ENCODE data around the gene HSPA4L.
A peak's percentile ranks its signal among the peaks of the same experiment; 100 is the strongest.

HSPA4L gene

GRCh38 chr4:127771535-127772275 lies 10.4 kb upstream of the HSPA4L start:
- H3K9me3 ChIP-seq (ENCODE audit: control insufficient read depth in 2 of 2, low read length in 2 of 2): no peaks in the 10 kb centered on the region
- H3K9ac ChIP-seq (ENCODE audit: low read length in 2 of 2): no peak overlapping the region
- H3K36me3 ChIP-seq (ENCODE audit: control insufficient read depth in 2 of 2, insufficient read depth in 2 of 2, low read length in 2 of 2): no peaks in the 10 kb centered on the region
- H3K27me3 ChIP-seq (ENCODE audit: control insufficient read depth in 1 of 2, insufficient read depth in 2 of 2, low read length in 2 of 2): no peaks in the 10 kb centered on the region
- no peaks in the 10 kb centered on the region for H3K4me1 ChIP-seq (ENCODE audit: control insufficient read depth, insufficient read depth, low read length)
- H3K4me3 ChIP-seq (ENCODE audit: low read length in 2 of 2): no peak overlapping the region
- no peak overlapping the region for H3K27ac ChIP-seq (ENCODE audit: low read length)

DNA sequence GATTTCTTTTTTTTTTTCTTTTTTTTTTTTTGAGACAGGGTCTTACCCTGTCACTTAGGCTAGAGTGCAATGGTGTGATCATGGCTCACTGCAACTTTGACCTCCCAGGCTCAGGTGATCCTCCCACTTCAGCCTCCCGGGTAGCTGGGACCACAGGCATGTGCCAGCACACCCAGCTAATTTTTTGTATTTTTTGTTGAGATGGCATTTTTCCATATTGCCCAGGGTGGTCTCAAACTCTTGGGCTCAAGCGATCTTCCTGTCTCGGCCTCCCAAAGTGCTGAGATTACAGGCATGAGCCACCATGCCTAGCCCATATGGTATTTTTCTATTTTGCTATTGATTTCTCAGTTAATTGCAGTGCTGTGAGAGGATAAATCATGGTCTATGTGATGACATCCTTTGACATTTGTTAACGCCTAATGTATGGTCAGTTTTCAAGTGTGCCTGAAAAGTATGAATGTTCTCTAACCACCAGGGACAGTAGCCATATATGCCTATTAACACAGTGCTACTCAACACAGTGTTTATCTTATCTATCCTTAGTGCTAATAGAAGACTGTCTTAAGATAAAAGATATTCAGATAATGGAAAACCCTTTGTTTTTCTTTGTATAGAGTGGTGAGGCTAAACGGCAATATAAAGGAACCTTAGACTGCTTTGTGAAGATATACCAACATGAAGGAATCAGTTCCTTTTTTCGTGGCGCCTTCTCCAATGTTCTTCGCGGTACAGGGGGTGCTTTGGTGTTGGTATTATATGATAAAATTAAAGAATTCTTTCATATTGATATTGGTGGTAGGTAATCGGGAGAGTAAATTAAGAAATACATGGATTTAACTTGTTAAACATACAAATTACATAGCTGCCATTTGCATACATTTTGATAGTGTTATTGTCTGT lies 9.1 kb upstream of the HSPA4L start:
- Histone ChIP-seq H3K27ac (ENCODE audit: low read length) (no peak overlapping the region), H3K27me3 (ENCODE audit: control insufficient read depth in 1 of 2, insufficient read depth in 2 of 2, low read length in 2 of 2) (no peaks in the 10 kb centered on the region), H3K4me3 (ENCODE audit: low read length in 2 of 2) (no peak overlapping the region), H3K9ac (ENCODE audit: low read length in 2 of 2) (no peak overlapping the region), H3K4me1 (ENCODE audit: control insufficient read depth, insufficient read depth, low read length) (no peaks in the 10 kb centered on the region), H3K36me3 (ENCODE audit: control insufficient read depth in 2 of 2, insufficient read depth in 2 of 2, low read length in 2 of 2) (no peaks in the 10 kb centered on the region), H3K9me3 (ENCODE audit: control insufficient read depth in 2 of 2, low read length in 2 of 2) (no peaks in the 10 kb centered on the region)

GRCh38 chr4:127775843-127776242 lies 6.3 kb upstream of the HSPA4L start:
- H3K9ac ChIP-seq (ENCODE audit: low read length in 2 of 2): no peak overlapping the region
- no peaks in the 10 kb centered on the region for H3K27me3 ChIP-seq (ENCODE audit: control insufficient read depth in 1 of 2, insufficient read depth in 2 of 2, low read length in 2 of 2)
- H3K4me1 ChIP-seq (ENCODE audit: control insufficient read depth, insufficient read depth, low read length): no peaks in the 10 kb centered on the region
- no peak overlapping the region for H3K4me3 ChIP-seq (ENCODE audit: low read length in 2 of 2)
- H3K27ac ChIP-seq (ENCODE audit: low read length): no peak overlapping the region
- H3K9me3 ChIP-seq (ENCODE audit: control insufficient read depth in 2 of 2, low read length in 2 of 2): no peaks in the 10 kb centered on the region
- H3K36me3 ChIP-seq (ENCODE audit: control insufficient read depth in 2 of 2, insufficient read depth in 2 of 2, low read length in 2 of 2): no peaks in the 10 kb centered on the region

DNA sequence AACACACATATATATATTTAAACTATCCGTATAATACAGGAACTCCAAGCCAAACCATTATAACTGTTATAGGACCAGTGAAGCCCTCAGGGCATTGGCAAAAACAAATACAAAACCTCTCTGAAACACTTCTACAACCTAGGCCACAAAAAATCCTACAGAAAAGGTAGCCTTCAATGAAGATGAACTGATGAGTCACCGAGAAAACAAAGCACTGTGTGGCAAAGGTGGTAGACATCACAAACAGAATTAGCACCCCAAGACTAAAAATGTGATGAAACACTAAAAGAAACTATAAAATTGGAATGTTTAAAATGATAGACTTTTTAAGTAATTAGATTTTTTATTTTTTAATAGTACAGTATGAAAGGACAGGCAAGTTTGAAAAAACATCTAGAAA lies 5.5 kb upstream of the HSPA4L start:
- Histone ChIP-seq H3K4me1 (ENCODE audit: control insufficient read depth, insufficient read depth, low read length) (peaks cover 3% of the 10 kb centered on the region), H3K36me3 (ENCODE audit: control insufficient read depth in 2 of 2, insufficient read depth in 2 of 2, low read length in 2 of 2) (no peaks in the 10 kb centered on the region), H3K9ac (ENCODE audit: low read length in 2 of 2) (no peak overlapping the region), H3K9me3 (ENCODE audit: control insufficient read depth in 2 of 2, low read length in 2 of 2) (no peaks in the 10 kb centered on the region), H3K27ac (ENCODE audit: low read length) (no peak overlapping the region), H3K27me3 (ENCODE audit: control insufficient read depth in 1 of 2, insufficient read depth in 2 of 2, low read length in 2 of 2) (no peaks in the 10 kb centered on the region), H3K4me3 (ENCODE audit: low read length in 2 of 2) (no peak overlapping the region)

DNA sequence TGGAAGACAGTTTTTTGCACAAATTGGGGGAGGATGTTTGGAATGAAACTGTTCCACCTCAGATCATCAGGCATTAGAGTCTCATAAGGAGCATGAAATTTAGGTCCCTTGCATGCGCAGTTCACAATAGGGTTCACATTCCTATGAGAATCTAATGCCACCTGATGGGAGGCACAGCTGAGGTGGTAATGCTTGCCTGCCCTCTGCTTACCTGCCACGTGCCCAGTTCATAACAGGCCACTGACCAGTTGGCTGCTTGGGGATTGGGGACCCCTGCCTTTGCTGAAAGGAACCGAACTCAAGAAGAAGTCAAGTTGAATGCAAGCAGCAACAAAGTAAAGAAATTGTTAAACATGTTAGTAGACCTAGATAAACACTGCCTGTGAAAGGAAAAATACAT lies 4.6 kb upstream of the HSPA4L start:
- no peaks in the 10 kb centered on the region for H3K36me3 ChIP-seq (ENCODE audit: control insufficient read depth in 2 of 2, insufficient read depth in 2 of 2, low read length in 2 of 2)
- H3K27ac ChIP-seq (ENCODE audit: low read length): no peak overlapping the region
- H3K27me3 ChIP-seq (ENCODE audit: control insufficient read depth in 1 of 2, insufficient read depth in 2 of 2, low read length in 2 of 2): no peaks in the 10 kb centered on the region
- H3K9ac ChIP-seq (ENCODE audit: low read length in 2 of 2): no peak overlapping the region
- H3K9me3 ChIP-seq (ENCODE audit: control insufficient read depth in 2 of 2, low read length in 2 of 2): no peaks in the 10 kb centered on the region
- H3K4me1 ChIP-seq (ENCODE audit: control insufficient read depth, insufficient read depth, low read length): peaks cover 5% of the 10 kb centered on the region
- no peak overlapping the region for H3K4me3 ChIP-seq (ENCODE audit: low read length in 2 of 2)

- Histone ChIP-seq H3K4me3 (ENCODE audit: low read length in 2 of 2) (no peak overlapping the region), H3K36me3 (ENCODE audit: control insufficient read depth in 2 of 2, insufficient read depth in 2 of 2, low read length in 2 of 2) (no peaks in the 10 kb centered on the region), H3K9me3 (ENCODE audit: control insufficient read depth in 2 of 2, low read length in 2 of 2) (no peaks in the 10 kb centered on the region), H3K9ac (ENCODE audit: low read length in 2 of 2) (no peak overlapping the region), H3K27me3 (ENCODE audit: control insufficient read depth in 1 of 2, insufficient read depth in 2 of 2, low read length in 2 of 2) (no peaks in the 10 kb centered on the region), H3K4me1 (ENCODE audit: control insufficient read depth, insufficient read depth, low read length) (peaks cover 5% of the 10 kb centered on the region), H3K27ac (ENCODE audit: low read length) (no peak overlapping the region)
Measured at GRCh38 chr4:127778102-127778501, 4.0 kb upstream of the HSPA4L start.

GRCh38 chr4:127780598-127780997 lies 1.5 kb upstream of the HSPA4L start:
- Histone ChIP-seq H3K27ac (ENCODE audit: low read length) (no peak overlapping the region), H3K4me1 (ENCODE audit: control insufficient read depth, insufficient read depth, low read length) (peaks cover 5% of the 10 kb centered on the region), H3K36me3 (ENCODE audit: control insufficient read depth in 2 of 2, insufficient read depth in 2 of 2, low read length in 2 of 2) (no peaks in the 10 kb centered on the region), H3K9me3 (ENCODE audit: control insufficient read depth in 2 of 2, low read length in 2 of 2) (no peaks in the 10 kb centered on the region), H3K9ac (ENCODE audit: low read length in 2 of 2) (no peak overlapping the region), H3K27me3 (ENCODE audit: control insufficient read depth in 1 of 2, insufficient read depth in 2 of 2, low read length in 2 of 2) (no peaks in the 10 kb centered on the region), H3K4me3 (ENCODE audit: low read length in 2 of 2) (no peak overlapping the region)

GRCh38 chr4:127781300-127782024 lies 660 bp upstream of the HSPA4L start:
- peak overlapping the region; percentile 98 to 99 for H3K4me3 ChIP-seq (ENCODE audit: low read length in 2 of 2)
- H3K27ac ChIP-seq (ENCODE audit: low read length): peak overlapping the region; percentile 77
- H3K27me3 ChIP-seq (ENCODE audit: control insufficient read depth in 1 of 2, insufficient read depth in 2 of 2, low read length in 2 of 2): no peaks in the 10 kb centered on the region
- H3K9ac ChIP-seq (ENCODE audit: low read length in 2 of 2): peak overlapping the region; percentile 88 to 96
- peaks cover 5% of the 10 kb centered on the region for H3K4me1 ChIP-seq (ENCODE audit: control insufficient read depth, insufficient read depth, low read length)
- no peaks in the 10 kb centered on the region for H3K36me3 ChIP-seq (ENCODE audit: control insufficient read depth in 2 of 2, insufficient read depth in 2 of 2, low read length in 2 of 2)
- H3K9me3 ChIP-seq (ENCODE audit: control insufficient read depth in 2 of 2, low read length in 2 of 2): no peaks in the 10 kb centered on the region

- peak overlapping the region; percentile 88 to 96 for H3K9ac ChIP-seq (ENCODE audit: low read length in 2 of 2)
- H3K27ac ChIP-seq (ENCODE audit: low read length): peak overlapping the region; percentile 77
- H3K9me3 ChIP-seq (ENCODE audit: control insufficient read depth in 2 of 2, low read length in 2 of 2): no peaks in the 10 kb centered on the region
- peak overlapping the region; percentile 98 to 99 for H3K4me3 ChIP-seq (ENCODE audit: low read length in 2 of 2)
- H3K4me1 ChIP-seq (ENCODE audit: control insufficient read depth, insufficient read depth, low read length): peaks cover 5% of the 10 kb centered on the region
- H3K36me3 ChIP-seq (ENCODE audit: control insufficient read depth in 2 of 2, insufficient read depth in 2 of 2, low read length in 2 of 2): no peaks in the 10 kb centered on the region
- H3K27me3 ChIP-seq (ENCODE audit: control insufficient read depth in 1 of 2, insufficient read depth in 2 of 2, low read length in 2 of 2): no peaks in the 10 kb centered on the region
Measured at GRCh38 chr4:127782025-127782274, 172 bp upstream of the HSPA4L start.

DNA sequence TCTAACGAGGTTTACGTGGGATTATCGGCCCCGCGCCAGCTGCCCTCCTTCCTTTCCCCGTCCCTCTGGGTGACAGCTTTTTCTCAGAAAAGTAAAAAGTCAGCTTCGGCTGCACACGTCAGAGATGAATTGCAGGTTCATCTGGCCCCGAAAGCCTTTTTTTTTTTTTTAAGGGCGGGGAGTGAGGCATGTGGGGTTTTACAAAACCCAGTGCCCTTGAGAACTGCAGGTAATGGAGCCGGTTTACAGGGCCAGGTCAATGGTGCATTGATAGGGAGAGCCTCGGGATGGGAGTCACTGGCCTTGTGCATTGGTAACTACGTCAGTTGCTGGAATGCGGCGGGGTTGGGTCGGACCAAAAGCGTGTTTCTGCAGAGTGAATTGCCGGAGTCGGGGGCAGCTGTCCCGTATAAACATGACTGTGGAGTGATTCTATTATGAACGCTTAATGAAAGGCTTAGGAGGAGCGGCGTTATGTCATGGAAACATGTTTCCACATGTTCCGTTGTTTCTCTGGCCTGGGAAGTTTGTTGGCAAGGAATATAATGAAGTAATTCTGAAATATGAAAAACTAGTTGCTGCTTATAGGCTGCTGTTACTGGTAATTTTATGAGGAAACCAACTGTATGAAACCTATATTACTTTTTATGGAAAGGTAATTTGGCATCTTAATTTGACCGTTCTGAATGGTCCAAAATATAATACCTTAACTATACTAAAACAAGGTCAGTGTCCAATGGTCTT lies 1.1 kb downstream of the HSPA4L start:
- H3K9me3 ChIP-seq (ENCODE audit: control insufficient read depth in 2 of 2, low read length in 2 of 2): no peaks in the 10 kb centered on the region
- no peaks in the 10 kb centered on the region for H3K27me3 ChIP-seq (ENCODE audit: control insufficient read depth in 1 of 2, insufficient read depth in 2 of 2, low read length in 2 of 2)
- peak overlapping the region; percentile 77 for H3K27ac ChIP-seq (ENCODE audit: low read length)
- H3K4me1 ChIP-seq (ENCODE audit: control insufficient read depth, insufficient read depth, low read length): peaks cover 5% of the 10 kb centered on the region
- H3K36me3 ChIP-seq (ENCODE audit: control insufficient read depth in 2 of 2, insufficient read depth in 2 of 2, low read length in 2 of 2): no peaks in the 10 kb centered on the region
- peak overlapping the region; percentile 88 to 96 for H3K9ac ChIP-seq (ENCODE audit: low read length in 2 of 2)
- peak overlapping the region; percentile 98 to 99 for H3K4me3 ChIP-seq (ENCODE audit: low read length in 2 of 2)

Measured in stomach smooth muscle (tissue), 2 donors.